HG02870 (cell line): ENCODE data around the gene CLCA2.

Experiments used
- ATAC-seq: cut with Tn5 transposase; IDR thresholded peaks from one replicate; pipeline ENCODE4 v1.9.1; 2021; ENCODE audit warnings: mild to moderate bottlenecking, moderate library complexity; ENCODE audit not compliant: unreplicated experiment

Gene CLCA2, protein sequence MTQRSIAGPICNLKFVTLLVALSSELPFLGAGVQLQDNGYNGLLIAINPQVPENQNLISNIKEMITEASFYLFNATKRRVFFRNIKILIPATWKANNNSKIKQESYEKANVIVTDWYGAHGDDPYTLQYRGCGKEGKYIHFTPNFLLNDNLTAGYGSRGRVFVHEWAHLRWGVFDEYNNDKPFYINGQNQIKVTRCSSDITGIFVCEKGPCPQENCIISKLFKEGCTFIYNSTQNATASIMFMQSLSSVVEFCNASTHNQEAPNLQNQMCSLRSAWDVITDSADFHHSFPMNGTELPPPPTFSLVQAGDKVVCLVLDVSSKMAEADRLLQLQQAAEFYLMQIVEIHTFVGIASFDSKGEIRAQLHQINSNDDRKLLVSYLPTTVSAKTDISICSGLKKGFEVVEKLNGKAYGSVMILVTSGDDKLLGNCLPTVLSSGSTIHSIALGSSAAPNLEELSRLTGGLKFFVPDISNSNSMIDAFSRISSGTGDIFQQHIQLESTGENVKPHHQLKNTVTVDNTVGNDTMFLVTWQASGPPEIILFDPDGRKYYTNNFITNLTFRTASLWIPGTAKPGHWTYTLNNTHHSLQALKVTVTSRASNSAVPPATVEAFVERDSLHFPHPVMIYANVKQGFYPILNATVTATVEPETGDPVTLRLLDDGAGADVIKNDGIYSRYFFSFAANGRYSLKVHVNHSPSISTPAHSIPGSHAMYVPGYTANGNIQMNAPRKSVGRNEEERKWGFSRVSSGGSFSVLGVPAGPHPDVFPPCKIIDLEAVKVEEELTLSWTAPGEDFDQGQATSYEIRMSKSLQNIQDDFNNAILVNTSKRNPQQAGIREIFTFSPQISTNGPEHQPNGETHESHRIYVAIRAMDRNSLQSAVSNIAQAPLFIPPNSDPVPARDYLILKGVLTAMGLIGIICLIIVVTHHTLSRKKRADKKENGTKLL

DNA sequence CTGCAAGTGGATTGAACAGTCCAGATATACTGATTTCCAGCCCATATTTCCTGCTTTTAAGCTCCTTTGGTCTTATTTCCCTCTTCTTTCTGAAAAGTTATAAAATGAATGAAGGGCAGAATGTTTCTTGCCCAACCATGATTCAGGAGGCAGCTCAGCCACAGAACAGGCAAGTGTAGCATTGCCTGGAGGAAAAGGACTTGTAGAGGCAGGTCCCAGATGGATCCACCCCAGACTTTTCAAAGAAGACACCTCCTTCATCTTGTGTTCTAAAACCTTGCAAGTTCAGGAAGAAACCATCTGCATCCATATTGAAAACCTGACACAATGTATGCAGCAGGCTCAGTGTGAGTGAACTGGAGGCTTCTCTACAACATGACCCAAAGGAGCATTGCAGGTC, at the start of gene CLCA2:
Gene CLCA2, plus strand, starts transcription at position 299 of the 400 bp plus-strand sequence. Its CDS starts 77 bp downstream, at position 376.
- no peak for ATAC-seq

DNA sequence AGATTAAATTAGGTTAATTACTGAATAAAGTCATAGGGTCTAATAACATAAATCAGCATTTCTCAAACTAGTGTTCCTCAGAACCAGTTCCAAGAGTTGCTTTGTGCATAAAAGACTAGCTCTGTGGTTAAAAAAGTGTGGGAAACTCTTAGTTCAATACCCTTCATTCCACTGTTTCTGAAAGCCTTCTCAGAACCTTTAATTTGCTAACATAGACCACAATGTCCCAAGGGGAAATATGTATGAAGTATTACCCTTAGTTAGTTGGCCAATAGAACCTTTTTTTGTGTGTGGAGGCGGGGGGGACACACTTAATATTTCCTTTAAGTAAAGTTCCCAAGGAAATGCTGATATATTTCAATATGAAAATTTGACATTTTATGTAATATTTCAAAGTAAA, 48.3 kb upstream of the CLCA2 start:
- ATAC-seq = no peak

DNA sequence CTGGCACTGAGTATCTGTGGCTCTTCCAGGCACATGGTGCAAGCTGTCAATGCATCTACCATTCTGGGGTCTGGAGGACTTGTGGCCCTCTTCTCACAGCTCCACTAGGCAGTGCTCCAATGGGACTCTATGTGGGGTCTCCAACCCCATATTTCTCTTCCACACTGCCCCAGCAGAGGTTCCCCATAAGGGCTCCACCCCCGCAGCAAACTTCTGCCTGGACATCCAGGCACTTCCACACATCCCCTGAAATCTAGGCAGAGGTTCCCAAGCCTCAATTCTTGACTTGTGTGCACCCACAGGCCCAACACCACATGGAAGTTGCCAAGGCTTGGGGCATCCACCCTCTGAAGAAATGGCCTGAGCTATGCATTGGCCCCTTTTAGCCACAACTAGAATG, 46.6 kb upstream of the CLCA2 start:
- ATAC-seq = no peak

DNA sequence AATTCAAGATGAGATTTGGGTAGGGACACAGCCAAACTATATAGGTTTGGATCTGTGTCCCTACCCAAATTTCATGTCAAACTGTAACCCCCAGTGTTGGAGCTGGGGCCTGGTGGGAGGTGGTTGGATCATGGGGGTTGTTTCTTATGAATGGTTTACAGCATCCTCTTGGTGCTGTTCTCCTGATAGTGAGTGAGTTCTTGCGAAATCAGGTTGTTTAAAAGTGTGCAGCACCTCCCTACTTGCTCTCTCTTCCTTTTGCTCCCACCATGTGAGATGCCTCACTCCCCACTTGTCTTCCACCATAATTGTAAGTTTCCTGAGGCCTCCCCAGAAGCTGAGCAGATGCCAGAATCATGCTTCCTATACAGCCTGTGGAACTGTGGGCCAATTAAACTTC, 45.2 kb upstream of the CLCA2 start:
- ATAC-seq = no peak

DNA sequence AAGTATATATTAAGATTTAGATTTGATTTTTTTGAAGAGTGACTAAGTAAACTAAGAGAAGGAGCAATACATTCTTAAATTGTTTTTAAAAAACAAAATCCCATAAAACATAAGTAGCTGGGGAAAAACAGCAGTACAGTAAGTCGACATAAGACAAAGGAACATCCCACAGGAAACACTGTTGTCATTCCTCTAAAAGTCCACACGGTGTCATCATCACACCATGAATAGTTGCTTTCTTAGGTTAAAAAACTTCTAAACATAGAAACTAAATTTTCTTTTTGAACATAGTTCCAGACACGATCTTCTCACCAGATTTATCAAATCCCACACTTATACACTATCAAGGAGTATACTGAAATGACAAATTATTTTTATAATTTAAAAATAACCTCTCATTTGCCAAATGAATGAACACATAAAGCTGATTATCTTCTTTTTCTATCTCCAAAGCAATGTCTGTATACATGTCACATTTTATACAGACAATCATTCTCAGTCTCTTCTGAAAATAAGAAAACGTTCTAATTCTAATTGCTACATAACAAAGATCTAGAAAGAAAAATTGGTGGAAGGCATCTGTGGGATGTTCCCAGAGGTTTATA, 43.6 kb upstream of the CLCA2 start:
- ATAC-seq = peak; percentile 82

DNA sequence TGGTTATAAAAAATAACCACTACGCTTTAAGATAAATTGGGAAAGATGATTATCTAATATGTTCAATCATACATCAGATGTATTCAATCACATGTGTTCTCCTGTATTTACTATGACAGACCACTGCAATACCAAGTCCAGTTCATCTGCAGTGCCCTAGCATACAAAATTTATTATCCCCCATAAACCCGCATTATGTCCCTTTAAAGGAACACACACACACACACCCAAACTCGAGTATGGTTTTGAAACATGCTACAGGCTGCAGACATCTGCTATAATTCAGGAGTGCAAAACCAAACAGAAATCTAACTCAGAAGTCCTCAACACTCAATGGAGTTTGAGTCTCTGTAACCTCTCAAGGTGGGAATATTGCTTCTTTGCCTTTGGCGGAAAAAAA, 42.7 kb upstream of the CLCA2 start:
- no peak for ATAC-seq

DNA sequence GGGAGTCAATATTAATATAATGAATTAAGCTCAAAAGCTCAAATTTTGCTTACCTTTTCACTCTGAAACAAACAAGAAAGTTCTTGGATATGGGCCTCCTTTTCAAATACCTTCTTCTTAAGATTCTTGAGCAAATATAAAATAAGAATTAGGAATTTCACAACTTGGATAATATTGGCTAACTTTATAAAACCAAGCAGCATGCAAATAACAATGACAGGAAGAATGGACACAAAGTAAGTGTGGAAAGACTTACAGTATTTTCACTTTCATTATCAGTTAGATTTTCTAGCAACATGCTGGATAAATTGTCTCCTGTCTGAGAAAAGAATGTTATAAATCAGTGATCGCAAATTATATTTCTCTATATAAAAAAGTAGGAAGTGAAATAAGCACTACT, 41.1 kb upstream of the CLCA2 start:
- no peak for ATAC-seq

DNA sequence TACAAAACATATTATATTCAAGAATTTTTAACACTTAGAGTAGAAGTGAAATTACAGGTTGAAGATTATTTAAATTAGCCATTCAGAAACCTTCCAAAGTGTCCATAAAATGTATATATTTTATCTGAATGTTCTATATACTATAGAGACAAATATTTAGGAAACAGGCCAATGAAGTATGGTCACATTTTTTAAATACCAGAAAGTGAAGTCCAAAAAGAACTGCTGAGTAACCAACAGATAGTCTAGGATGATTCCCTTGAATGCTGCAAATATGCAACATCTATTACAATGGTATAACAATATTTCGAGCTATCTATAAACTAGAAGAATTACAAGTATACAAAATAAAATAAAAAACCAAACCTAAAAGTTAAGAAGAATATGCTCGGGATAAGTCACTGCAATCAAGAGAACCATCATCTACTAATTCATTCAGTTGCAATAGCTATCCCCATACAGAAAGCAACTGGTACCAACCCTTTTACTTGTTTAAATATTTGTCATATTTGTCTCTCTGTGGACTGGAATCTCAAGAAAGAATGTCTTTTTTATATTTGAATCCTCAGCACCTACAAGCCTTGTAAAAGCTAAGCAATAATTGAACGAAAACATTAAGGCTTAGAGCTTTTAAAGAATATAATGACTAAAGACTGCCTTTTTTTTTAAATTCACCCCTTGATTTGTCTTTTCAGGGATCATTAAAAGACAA, 35.9 kb upstream of the CLCA2 start:
- ATAC-seq = no peak

DNA sequence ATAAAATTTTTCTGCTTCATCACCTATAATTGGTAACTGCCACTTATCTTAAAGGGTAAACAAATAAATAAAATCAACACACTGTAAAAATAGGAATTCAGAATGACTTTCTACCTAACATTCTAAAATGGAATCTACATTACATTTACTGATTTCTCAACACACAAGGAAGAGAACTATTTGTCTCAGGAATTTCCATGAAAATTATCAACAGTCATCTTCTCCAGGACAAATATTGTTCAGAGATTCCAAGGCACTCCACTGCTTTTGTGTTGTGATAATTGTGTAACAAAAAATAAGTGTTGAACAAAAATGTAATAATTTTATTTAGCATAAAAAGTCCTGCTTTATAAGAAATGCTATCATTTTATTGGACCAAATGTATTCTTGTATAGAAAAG, 35.2 kb upstream of the CLCA2 start:
- ATAC-seq = no peak

DNA sequence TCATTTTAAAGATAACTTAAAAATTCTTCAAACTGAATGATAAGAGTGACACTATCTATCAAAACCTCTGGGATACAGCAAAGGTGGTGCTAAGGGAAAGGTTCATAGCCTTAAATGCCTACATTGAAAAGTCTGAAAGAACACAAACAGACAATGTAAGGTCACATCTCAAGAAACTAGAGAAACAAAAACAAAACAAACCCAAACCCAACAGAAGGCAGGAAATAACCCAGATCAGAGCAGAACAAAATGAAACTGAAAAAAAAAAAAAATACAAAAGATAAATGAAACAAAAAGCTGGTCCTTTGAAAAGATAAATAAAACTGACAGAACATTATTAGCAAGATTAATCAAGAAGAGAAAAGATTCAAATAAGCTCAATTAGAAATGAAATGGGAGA, 34.7 kb upstream of the CLCA2 start:
- peak; percentile 80 for ATAC-seq

DNA sequence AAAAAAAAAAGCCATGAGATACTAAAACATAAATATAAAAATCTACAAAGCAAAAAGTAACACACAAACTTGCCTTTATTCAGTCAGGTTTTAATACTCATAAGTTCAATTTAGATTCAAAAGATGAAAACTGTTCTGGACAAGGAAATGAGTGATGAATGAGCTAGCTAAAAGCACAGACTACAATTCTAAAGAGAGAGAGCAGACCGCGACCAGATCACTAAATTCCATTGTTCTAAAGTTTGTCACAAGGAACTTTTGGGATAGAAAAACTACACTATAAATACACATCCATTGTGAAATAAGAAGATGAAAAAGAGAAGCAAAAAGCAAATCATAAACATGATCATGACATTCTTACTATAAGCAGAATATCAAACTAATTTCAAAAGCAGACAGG, 29.6 kb upstream of the CLCA2 start:
- ATAC-seq = no peak

DNA sequence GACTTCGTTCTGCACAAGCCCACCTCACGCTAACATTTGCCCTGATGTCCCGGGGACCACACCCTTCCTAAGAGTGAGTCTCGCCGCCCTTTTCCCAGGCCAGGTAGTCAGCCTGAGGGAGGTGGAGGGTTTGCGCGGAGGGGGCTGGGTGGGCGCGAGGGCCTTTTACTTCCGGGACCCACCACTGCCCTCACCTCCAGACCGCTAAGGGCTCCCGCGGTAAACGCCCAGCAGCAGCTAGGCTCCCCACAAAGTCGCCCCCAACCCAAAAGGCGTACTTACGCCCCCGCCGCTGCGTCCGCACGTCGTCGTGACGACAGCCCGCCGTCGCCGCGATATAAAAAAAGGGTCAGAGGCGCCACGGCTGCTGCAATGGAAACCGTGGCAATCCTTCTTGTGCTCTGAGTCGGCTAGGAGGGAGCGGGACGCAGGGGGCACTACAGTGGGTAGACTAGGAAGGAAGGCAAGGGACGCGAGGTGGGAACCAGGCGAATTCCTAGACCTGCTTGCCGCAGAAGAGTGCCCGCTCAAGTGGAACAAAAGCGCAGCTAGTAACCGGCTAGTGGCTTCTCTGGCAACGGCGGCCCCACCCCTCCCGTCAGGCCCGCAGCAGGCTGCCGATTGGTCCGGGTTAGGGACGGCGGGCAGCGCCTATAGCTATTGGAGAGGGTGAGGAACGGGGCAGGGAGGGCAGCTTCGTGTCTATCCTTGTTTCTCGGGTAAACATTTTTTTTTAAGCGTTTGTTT, 28.0 kb upstream of the CLCA2 start, which contains the start of gene ODF2L:
Gene ODF2L, minus strand, starts transcription at position 573 of the 747 bp plus-strand sequence. CDS start 9,296 bp downstream, outside the sequence.
- peak; percentile 100 for ATAC-seq

DNA sequence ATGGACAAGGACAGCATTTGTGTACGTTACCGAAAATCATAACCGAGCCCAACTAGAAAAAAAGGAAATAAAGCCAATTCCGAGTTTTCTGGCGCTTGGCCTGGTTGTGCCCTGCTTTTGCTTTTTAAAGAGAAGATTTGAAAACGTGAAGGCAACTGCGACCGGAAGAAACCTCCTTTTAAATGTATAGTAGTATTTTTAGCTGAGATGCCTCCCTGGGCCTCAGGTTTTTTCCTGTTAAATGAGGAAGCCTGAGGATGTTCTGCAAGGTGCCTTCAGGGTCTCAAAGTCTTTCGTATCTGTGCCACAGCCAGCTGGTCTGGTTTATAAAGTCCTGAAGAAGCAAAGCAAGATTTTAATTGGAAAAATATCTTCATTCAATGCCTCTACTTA, 27.5 kb upstream of the CLCA2 start:
- peak; percentile 20 for ATAC-seq

DNA sequence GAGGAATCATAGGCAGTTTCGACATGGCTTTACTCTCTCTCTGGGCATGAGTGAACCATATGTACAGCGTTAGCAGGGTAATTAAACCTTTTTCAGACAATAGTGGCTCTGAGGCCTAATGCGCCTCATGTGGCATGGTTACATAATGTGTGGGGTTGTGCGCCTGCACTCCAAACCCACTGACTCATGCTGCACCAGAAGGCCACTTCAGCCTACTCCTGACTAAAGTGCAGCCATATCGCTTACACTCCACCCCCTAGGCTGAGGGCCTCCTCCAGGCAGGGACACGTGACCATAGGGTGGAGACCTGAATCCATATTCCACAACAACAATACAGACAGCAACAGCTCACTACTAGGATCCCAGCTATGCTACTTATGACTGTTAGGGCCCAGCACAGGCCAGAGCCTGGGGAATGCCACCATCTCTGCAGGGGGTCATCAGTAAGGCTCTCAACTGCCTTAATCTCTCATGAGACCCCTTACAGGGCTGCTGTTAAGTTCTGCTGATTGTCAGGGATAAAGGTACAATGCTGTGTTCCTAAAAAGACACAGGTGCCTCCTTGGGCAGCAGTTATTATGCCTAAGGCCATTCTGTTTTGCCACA, 14.5 kb upstream of the CLCA2 start:
- no peak for ATAC-seq

DNA sequence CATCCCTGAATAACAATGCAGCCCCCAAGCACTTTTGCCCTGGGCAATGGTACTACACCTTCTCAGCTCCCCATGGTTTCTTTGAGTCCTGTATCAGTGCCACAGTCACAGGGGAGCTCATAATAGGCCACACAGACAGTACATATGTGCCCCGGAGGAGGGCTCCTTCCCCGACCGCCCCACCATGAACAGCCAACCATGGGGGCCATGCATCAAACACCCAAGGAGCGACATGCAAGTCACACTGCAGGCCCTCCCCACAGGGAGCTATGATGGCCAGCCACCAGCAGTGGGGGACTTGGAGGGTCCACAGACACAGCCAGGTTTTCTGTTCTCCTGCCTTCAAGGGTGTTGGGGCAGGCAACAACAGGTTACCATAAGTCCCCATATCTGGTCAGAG, 13.1 kb upstream of the CLCA2 start:
- ATAC-seq = no peak

DNA sequence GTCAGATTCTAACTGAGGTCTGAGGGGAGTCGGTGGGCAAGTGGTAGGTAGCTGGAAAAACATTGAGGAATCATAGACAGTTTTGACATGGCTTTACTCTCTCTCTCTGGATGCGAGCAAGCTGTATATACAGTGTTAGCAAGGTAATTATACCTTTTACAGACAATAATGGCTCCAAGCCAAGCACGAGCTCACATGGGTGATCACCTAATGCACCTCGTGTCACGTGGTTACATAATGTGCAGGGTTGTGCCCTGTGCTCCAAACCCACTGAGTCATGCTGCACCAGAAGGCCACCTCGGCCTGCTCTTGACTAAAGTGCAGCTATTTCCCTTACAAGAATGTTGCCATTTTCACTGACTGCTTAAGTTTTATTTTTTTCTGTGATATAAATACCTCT, 7.6 kb upstream of the CLCA2 start:
- no peak for ATAC-seq

DNA sequence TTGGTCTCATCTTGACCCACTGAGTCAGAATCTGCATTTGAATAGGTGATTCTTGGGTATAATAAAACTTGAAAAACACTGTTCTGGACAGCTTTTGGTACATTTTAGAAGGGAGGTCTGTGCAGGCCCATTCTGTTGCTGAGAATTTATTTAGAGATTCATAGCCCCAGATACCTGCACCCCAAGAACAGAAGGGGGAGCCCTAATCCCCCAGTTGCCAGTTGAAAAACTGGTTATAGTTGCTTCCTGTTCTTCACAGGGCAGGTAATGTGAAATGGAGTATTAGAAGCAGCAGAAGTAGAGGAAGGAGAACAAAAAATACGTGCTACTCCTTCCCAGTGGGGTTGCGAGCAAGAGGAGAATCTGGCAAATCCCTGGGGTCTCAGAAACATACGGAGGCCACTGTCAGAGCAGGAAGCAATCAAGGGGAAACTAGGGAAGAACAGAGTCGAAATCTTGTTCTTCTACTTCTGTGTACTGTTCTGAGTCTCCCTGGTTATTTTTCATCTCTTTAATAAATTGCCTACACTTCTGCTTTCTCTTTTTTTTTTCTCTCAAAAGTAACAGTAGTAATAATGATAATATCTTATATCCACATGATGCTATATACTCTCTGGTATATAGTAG, 4.6 kb upstream of the CLCA2 start:
- ATAC-seq = peak; percentile 93

DNA sequence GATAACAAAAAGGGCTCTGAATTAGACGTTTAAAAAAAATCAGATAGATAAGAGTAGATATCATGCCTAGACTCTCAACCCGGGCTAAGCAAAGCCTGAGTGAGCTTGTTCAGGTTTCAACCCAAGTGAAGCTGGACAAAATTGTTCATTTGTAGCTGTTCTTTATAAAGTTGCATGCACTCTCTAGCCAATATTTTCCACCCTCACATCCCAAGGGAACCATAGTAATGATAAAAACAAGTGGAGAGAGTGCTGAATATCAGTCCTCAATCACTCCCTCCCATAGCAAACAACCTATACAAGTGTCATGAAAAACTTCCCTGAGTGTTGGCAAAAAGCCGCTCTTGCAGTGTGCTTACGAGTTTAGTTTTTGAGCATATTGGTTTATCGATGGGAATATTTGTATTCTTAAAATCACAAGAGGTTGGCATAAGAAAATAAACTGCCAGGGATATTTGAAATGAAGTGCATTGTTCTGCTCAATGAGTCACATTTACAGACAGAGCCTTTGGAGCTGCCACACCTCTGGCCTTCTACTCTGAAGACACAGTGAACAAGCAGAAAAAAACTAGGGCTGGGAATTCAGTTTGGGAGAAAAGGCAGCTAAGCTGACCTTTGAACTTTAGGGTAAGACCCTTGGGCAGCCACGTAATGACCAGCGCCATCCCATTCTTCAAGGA, 2.2 kb upstream of the CLCA2 start:
- ATAC-seq = no peak

DNA sequence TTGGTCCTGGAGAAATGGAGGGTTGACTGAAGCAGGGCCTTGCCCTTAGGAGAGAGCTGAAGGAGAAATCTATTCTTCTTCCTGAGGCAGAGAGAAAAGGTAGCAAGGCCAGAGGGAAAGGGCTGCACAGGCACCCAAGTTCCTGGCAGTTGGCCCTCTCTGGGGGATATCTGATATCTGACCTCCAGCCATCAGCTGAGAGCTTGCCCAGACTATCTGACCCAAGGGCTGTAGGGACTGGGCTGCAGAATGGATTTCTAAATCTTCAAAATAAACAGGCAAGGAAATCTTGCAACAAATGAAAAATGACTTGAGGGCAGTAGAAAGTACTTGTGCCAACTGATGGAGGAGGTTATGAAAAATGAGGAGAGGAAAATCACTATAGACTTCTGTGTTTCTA, 498 bp upstream of the CLCA2 start:
- no peak for ATAC-seq
